ENCODE results near the gene TEAD4.

Gene TEAD4

DNA sequence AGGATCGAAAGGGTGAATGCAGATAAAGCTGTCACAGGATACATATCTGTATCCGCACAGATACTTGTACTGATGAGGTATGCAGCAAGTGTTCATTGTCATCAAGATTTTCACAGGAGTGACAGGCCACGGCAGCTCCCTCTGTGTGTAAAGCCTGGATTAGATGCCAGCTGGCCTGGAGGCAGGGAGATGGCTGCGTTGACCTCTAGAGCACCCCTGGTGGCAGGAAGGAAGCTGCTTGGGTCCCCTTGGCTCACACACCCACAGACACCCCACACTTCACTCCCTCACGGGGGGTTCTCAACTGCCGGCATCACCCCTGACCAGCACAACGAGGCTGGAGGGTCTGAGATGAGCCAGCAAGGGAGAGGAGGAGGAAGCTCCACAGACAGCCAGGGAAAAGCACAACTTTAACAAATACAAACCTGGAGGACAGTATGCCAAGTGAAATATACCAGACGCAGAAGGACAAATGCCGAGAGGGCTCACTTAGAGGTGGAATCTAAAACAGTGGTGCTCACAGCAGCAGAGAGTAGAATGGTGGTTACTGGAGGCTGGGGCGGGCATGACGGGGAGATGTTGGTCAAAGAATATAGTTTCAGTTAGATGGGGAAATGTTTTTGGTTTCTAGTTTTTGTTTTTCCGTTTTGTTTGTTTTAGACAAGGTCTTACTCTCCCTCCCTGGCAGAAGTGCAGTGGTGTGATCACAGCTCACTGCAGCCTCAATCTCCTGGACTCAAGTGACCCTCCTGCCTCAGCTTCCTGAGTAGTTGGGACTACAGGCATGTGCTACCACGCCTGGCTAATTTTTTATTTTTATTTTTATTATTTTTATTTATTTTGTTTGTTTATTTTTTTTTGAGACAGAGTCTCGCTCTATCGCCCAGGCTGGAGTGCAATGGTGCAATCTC, 45.7 kb downstream of the TEAD4 start:
- no peak overlapping the region for H3K4me3 ChIP-seq (ENCODE audit: low read depth, low read length)
- TF ChIP-seq, protein P1, sequence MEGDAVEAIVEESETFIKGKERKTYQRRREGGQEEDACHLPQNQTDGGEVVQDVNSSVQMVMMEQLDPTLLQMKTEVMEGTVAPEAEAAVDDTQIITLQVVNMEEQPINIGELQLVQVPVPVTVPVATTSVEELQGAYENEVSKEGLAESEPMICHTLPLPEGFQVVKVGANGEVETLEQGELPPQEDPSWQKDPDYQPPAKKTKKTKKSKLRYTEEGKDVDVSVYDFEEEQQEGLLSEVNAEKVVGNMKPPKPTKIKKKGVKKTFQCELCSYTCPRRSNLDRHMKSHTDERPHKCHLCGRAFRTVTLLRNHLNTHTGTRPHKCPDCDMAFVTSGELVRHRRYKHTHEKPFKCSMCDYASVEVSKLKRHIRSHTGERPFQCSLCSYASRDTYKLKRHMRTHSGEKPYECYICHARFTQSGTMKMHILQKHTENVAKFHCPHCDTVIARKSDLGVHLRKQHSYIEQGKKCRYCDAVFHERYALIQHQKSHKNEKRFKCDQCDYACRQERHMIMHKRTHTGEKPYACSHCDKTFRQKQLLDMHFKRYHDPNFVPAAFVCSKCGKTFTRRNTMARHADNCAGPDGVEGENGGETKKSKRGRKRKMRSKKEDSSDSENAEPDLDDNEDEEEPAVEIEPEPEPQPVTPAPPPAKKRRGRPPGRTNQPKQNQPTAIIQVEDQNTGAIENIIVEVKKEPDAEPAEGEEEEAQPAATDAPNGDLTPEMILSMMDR (conservative IDR thresholded peaks at IDR 0.05; ENCODE audit: low read depth, low read length) = peak; percentile 26
- DNase-seq (ENCODE audit: low read depth) = no peak

DNA sequence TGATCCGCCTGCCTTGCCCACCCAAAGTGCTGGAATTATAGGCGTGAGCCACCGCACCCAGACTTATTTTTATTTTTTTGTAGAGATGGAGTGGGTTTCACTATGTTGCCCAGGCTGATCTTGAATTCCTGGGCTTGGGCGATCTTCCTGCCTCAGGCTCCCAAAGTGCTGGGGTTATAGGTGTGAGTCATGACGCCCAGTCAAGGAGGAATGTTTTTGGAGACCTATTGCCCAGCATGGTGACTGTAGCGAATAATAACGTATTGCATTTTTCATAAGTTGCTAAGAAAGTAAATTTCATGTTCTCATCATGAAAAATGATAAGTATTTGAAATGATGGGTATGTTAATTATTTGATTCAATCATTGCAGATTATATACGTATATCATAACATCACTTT, 46.5 kb downstream of the TEAD4 start:
- H3K4me3 ChIP-seq (ENCODE audit: low read depth, low read length) = no peak overlapping the region
- no peak for DNase-seq (ENCODE audit: low read depth)
- TF ChIP-seq, protein P1 (conservative IDR thresholded peaks at IDR 0.05; ENCODE audit: low read depth, low read length) = no peak

DNA sequence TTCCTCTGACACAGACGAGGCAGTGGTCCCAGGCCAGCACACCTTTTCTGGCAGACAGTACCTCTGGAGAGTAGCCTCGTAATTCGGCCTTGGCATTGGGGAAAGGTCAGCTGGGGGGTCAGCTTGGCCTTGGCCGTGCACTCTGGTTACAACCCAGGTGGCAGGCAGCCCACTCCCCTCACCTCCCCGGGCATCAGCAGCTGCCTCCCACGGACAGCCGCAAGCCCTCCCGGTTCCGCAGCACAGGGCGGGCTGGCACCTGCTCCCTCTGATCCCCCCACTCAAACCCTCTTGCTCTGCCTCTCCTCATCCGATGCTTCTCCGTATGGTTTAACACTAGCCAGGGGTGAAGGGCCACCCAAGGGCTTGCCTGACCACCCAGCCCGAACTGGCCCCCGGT, 50.6 kb downstream of the TEAD4 start:
- TF ChIP-seq, protein P1 (conservative IDR thresholded peaks at IDR 0.05; ENCODE audit: low read depth, low read length) = no peak
- DNase-seq (ENCODE audit: low read depth) = no peak
- no peak overlapping the region for H3K4me3 ChIP-seq (ENCODE audit: low read depth, low read length)

DNA sequence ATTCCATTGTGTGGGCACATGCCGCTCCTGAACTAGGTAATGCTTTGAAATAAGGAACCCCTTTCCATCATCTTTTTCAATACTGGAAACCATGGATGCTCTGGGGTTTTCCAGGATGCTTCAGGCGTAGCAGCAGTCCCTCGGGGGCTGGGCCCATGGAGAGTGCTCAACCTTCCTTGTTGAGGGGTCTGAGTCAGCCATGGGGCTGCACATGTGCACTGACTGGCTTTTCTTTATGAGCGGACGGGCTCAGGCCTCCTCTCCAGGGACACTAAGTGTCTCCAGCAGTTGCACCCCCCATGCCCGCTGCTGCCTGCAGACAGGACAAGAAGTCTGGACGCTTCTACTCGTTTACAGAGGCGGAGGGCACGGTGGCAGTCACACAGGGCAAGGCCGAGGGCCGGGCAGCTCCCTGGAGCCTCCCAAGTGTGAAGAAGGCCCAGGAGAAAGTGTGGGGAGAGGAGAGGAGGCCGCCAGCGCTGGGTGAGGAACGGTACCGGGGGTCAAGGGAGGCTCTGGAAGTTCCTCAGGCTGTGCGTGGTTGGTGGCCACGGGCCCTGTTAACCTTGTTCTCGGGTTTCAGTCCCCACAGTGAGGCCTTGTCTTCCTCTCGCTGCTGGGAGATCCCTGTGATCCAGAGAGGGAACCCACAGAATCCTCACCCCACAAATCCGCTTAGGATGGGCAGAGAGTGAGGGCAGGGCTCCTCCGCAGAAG, 51.2 kb downstream of the TEAD4 start:
- no peak for DNase-seq (ENCODE audit: low read depth)
- TF ChIP-seq, protein P1 (conservative IDR thresholded peaks at IDR 0.05; ENCODE audit: low read depth, low read length) = no peak
- H3K4me3 ChIP-seq (ENCODE audit: low read depth, low read length) = no peak overlapping the region

DNA sequence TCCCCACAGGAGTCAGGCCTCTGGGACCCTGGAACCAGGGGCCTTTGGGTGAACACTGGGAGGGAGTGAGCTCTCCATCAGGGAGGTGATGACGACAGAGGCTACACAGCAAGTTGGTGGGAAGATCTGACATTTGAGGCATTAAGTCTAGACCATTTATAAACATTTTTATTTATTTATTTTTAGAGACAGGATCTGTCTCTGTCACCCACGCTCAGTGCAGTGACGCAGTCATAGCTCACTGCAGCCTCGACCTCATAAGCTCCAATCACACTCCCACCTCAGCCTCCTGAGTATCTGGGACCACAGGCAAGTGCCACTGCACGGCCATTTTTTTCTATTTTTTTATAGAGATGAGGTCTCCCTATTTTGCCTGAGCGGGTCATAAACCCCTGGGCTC, 53.6 kb downstream of the TEAD4 start:
- no peak overlapping the region for H3K4me3 ChIP-seq (ENCODE audit: low read depth, low read length)
- TF ChIP-seq, protein P1 (conservative IDR thresholded peaks at IDR 0.05; ENCODE audit: low read depth, low read length) = no peak
- DNase-seq (ENCODE audit: low read depth) = no peak

DNA sequence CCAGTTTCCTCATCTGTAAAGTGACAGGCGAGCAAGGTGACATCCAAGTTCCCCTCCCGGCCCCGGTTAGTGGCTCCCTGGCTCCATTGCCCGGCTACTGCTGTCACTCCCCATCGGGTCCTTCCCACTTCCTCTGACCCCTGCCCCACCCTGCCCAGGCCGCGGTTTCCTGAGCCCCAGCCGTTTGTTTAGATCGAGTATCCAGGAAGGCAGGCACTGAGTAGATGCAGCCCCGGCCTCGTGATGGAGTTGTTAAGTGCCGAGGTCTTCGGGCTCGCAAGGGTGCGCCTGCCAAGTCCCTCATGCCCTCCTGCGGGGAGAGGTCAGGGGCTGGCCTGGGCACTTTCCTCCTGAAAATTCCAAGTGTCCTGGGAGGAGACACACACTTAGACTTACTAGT, 55.4 kb downstream of the TEAD4 start:
- TF ChIP-seq, protein P1 (conservative IDR thresholded peaks at IDR 0.05; ENCODE audit: low read depth, low read length) = no peak
- H3K4me3 ChIP-seq (ENCODE audit: low read depth, low read length) = no peak overlapping the region
- no peak for DNase-seq (ENCODE audit: low read depth)

All from choroid plexus epithelial cell (primary cell).